HepG2 (cell line): ENCODE results near the gene GTF2F1. TPM values are rescaled to one million over a fixed set of nuclear protein-coding genes. Genes with fewer than 3 reads are reported as not detected.
A peak's percentile ranks its signal among the peaks of the same experiment; 100 is the strongest.

Source experiments
- ATAC-seq: fragments of 200-7000 bp; cut with Tn5 transposase; 3 replicates; pipeline ENCODE4 v1.9.1; 2020; ENCODE audit warnings: mild to moderate bottlenecking, moderate library complexity
- BruUV-seq: library from RNA; stranded (reverse); fragments of 400-500 nt; replicated peaks from 2 replicates; lab custom pipeline; 2021; lab: Mats Ljungman, UMichigan
- CTCF ChIA-PET: fragments of 300-600 bp; formaldehyde crosslinking; extraction: SDS; loops from one replicate; lab custom pipeline; 2021; ENCODE audit warnings: low total read pairs, inconsistent platforms, low intra/inter-chr PET ratio; lab: Yijun Ruan, JAX
- POLR2A ChIA-PET: fragments of 350-600 bp; sonication (Branson Sonifier 250); formaldehyde crosslinking; loops from one replicate; lab custom pipeline; 2020; ENCODE audit warnings: antibody characterized with exemption, inconsistent platforms; lab: Yijun Ruan, JAX
- DNase-seq: peaks from one replicate; pipeline ENCODE4 v3.0.0-alpha.2; 2015; ENCODE audit warnings: low spot score
- FAIRE-seq: peaks from 3 replicates; lab custom pipeline; 2011; peaks lifted over from hg19 to GRCh38; lab: Jason Lieb, UNC
- H2AFZ ChIP-seq: one replicate; pipeline ENCODE4 v1.6.1; 2011; ENCODE audit warnings: low read length, inconsistent platforms
- H3K27ac ChIP-seq: fragments of 300-600 bp; 3 replicates; pipeline ENCODE4 v1.8.0; 2011; ENCODE audit warnings: mixed run types, mild to moderate bottlenecking, mixed read lengths, low read length, inconsistent platforms; ENCODE audit not compliant: insufficient read depth; ENCODE audit errors: extremely low read length
- H3K27me3 ChIP-seq, 2 experiments: fragments of 200-600 bp in 1 of 2; 2 replicates in 1 of 2; 3 replicates in 1 of 2; pipeline versions ENCODE4 v1.6.0 to v1.8.0; 2011; ENCODE audit warnings: low read length in 2 of 2, mild to moderate bottlenecking in 2 of 2, moderate library complexity in 2 of 2, inconsistent platforms in 1 of 2; ENCODE audit not compliant: insufficient read depth in 2 of 2, control insufficient read depth in 1 of 2
- H3K36me3 ChIP-seq, 2 experiments: fragments of 200-600 bp in 1 of 2; replicated peaks in 1 of 2; 2 replicates in 1 of 2; 3 replicates in 1 of 2; pipeline versions ENCODE4 v1.5.1 to v1.8.0; 2011; ENCODE audit warnings: low read length in 2 of 2, inconsistent platforms in 1 of 2; ENCODE audit not compliant: insufficient read depth in 2 of 2, control insufficient read depth in 1 of 2
- H3K4me1 ChIP-seq: 2 replicates; pipeline ENCODE4 v1.5.1; 2012; ENCODE audit warnings: low read length, inconsistent platforms; ENCODE audit not compliant: insufficient read depth
- H3K4me2 ChIP-seq: 2 replicates; pipeline ENCODE4 v1.6.0; 2011; ENCODE audit warnings: low read depth, low read length, inconsistent platforms
- H3K4me3 ChIP-seq, 3 experiments: fragments of 200-600 bp in 1 of 3; sonication (generic), shearing (Covaris generic) in 1 of 3; replicated peaks in 1 of 3; 2 replicates each; pipeline ENCODE4 v1.5.1; 2011 to 2016; ENCODE audit warnings: low read length in 3 of 3, inconsistent platforms in 2 of 3, low read depth in 2 of 3, mild to moderate bottlenecking in 2 of 3, control low read depth in 1 of 3, mixed read lengths in 1 of 3; ENCODE audit not compliant: insufficient read depth in 1 of 3
- H3K79me2 ChIP-seq: one replicate; pipeline ENCODE4 v1.6.1; 2011; ENCODE audit warnings: low read length, inconsistent platforms; ENCODE audit not compliant: insufficient read depth
- H3K9ac ChIP-seq: 2 replicates; pipeline ENCODE4 v1.6.0; 2011; ENCODE audit warnings: mild to moderate bottlenecking, low read depth, low read length, inconsistent platforms; ENCODE audit not compliant: insufficient read depth
- H3K9me3 ChIP-seq: 2 replicates; pipeline ENCODE4 v1.5.1; 2012; ENCODE audit warnings: mild to moderate bottlenecking, low read length
- H4K20me1 ChIP-seq: 2 replicates; pipeline ENCODE4 v1.6.0; 2011; ENCODE audit warnings: inconsistent platforms, mild to moderate bottlenecking, low read length, moderate library complexity; ENCODE audit not compliant: insufficient read depth
- ZNF318 ChIP-seq: sonication (generic); formaldehyde crosslinking; IDR thresholded peaks from 2 replicates; pipeline ENCODE4 v1.4.0; 2020; ENCODE audit warnings: mild to moderate bottlenecking, missing genetic modification reagents
- ZNF629 ChIP-seq: sonication (generic); formaldehyde crosslinking; conservative IDR thresholded peaks from 2 replicates; pipeline ENCODE4 v1.5.0; 2020; ENCODE audit warnings: missing genetic modification reagents
- WGBS: methylation state at CpG from one replicate; pipeline ENCODE4 v1.1.6; 2017; ENCODE audit warnings: low lambda C conversion rate; 5-methylcytosine and 5-hydroxymethylcytosine counted together
- in situ Hi-C: cut with HindIII; loops from 2 replicates; pipeline ENCODE4 v1.10.0; 2017; ENCODE audit warnings: low pct_unique_long_range_greater_than_20kb; ENCODE audit not compliant: extremely low pct_ligation_motif_present
- intact Hi-C: fragments of 100-400 bp; cut with micrococcal nuclease; formaldehyde crosslinking; loops from one replicate; pipeline ENCODE4 v1.10.0; 2022; ENCODE audit not compliant: unreplicated experiment
- polyA plus RNA-seq, 8 experiments: library from polyadenylated mRNA; depleted of rRNA in 3 of 8; stranded (reverse) in 7 of 8; unstranded in 1 of 8; fragments of >200 nt; fragmentation: Illumina TruSeq in 4 of 8; extraction: Trizol in 4 of 8; gene quantifications; 2 replicates each; pipeline versions ENCODE4 v1.2.1 to v1.2.3, GENCODE V29; 2011 to 2016; ENCODE audit warnings: low read depth in 4 of 8, missing spikeins in 1 of 8, mixed read lengths in 1 of 8; ENCODE audit not compliant: insufficient read depth in 1 of 8
- total RNA-seq, 5 experiments: library from RNA; depleted of rRNA; stranded (reverse); fragments of >200 nt; fragmentation: Illumina TruSeq; extraction: Trizol; gene quantifications; 2 replicates each; pipeline ENCODE4 v1.2.3, GENCODE V29; 2016; ENCODE audit warnings: low read depth in 1 of 5
- TF ChIP-seq, protein P1 (sequence below): IDR thresholded peaks from 2 replicates; pipeline ENCODE4 v1.6.1; 2016

The GTF2F1 gene
- total and polyA plus RNA-seq, 2 of the 13 experiments (the other 11 are each of a cell fraction or from before 2014, with no cell fraction given) = 27.8 to 34.1 TPM

DNA sequence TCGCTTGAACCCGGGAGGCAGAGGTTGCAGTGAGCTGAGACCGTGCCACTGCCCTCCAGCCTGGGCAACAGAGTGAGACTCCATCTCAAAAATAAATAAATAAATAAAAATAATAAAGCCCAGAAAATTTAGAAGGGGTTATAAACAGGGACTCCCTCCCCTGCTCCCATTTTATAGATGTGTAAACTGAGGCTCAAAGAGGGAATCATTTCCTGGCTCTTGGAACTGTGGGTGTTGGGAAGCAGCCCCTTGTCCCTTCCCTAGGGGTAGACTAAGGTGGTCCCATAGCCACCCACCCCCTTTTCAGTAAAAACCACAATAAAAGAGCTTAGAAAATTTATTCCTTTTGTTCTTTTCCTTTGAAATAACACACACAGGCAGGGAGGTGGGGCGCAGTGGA lies 46.8 kb upstream of the GTF2F1 start:
- peak; percentile 55 for TF ChIP-seq ZNF629 (CRISPR knock-in tag)
- no peak for TF ChIP-seq ZNF318
- TF ChIP-seq, protein P1, sequence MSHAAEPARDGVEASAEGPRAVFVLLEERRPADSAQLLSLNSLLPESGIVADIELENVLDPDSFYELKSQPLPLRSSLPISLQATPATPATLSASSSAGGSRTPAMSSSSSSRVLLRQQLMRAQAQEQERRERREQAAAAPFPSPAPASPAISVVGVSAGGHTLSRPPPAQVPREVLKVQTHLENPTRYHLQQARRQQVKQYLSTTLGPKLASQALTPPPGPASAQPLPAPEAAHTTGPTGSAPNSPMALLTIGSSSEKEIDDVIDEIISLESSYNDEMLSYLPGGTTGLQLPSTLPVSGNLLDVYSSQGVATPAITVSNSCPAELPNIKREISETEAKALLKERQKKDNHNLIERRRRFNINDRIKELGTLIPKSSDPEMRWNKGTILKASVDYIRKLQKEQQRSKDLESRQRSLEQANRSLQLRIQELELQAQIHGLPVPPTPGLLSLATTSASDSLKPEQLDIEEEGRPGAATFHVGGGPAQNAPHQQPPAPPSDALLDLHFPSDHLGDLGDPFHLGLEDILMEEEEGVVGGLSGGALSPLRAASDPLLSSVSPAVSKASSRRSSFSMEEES = no peak
- CTCF ChIA-PET = no interaction called here
- Histone ChIP-seq H3K4me1 (0 out of 2 replicates have a peak, but pooled peaks cover 4% of the 10 kb centered on the region), H3K27me3 (no peaks in the 10 kb centered on the region), H2AFZ (no peak overlapping the region), H3K27ac (no peak overlapping the region), H3K4me2 (no peak overlapping the region), H3K9me3 (no peaks in the 10 kb centered on the region), H3K9ac (no peak overlapping the region), H3K4me3 (no peak overlapping the region), H3K36me3 (no peaks in the 10 kb centered on the region), H4K20me1 (no peaks in the 10 kb centered on the region), H3K79me2 (no peaks in the 10 kb centered on the region)
- in situ Hi-C loops = no loop called here
- WGBS = 93% methylated on average over 4 of the region's 4 CpGs
- no peak for DNase-seq
- BruUV-seq = no TSS peak
- POLR2A ChIA-PET = no interaction called here
- no peak for ATAC-seq
- no peak for FAIRE-seq
- intact Hi-C loops = no loop called here
